Ectodermal cell (in vitro differentiated cells): ENCODE results near the gene ISY1.

ENCODE experiments used
- H3K27ac ChIP-seq: 2 replicates; pipeline ENCODE4 v1.7.0; 2013; ENCODE audit warnings: mild to moderate bottlenecking, low read depth, low read length; ENCODE audit not compliant: insufficient read depth, poor library complexity, severe bottlenecking
- H3K27me3 ChIP-seq: 2 replicates; pipeline ENCODE4 v1.7.0; 2013; ENCODE audit warnings: mild to moderate bottlenecking, low read length; ENCODE audit not compliant: insufficient read depth, control insufficient read depth, poor library complexity, severe bottlenecking
- H3K36me3 ChIP-seq: one replicate; pipeline ENCODE4 v1.7.0; 2013; ENCODE audit warnings: low read length; ENCODE audit not compliant: control insufficient read depth, insufficient read depth
- H3K4me1 ChIP-seq: one replicate; pipeline ENCODE4 v1.7.0; 2013; ENCODE audit warnings: low read length; ENCODE audit not compliant: control insufficient read depth, insufficient read depth
- H3K4me3 ChIP-seq: 2 replicates; pipeline ENCODE4 v1.7.0; 2013; ENCODE audit warnings: low read depth, low read length, control low read depth; ENCODE audit not compliant: insufficient read depth
- H3K9me3 ChIP-seq: 2 replicates; pipeline ENCODE4 v1.7.0; 2013; ENCODE audit warnings: mild to moderate bottlenecking, low read length, moderate library complexity; ENCODE audit not compliant: control insufficient read depth
- WGBS, 2 experiments: methylation state at CpG; one replicate each; pipeline ENCODE4 v1.1.7; 2013; ENCODE audit warnings: missing lambda C conversion rate in 2 of 2; 5-methylcytosine and 5-hydroxymethylcytosine counted together

ISY1 gene

GRCh38 chr3:129131465-129132088 lies 29.3 kb downstream of the ISY1 start:
- Histone ChIP-seq H3K4me3 (no peak overlapping the region), H3K27ac (no peak overlapping the region), H3K9me3 (no peaks in the 10 kb centered on the region), H3K36me3 (peaks cover 37% of the 10 kb centered on the region), H3K4me1 (no peaks in the 10 kb centered on the region), H3K27me3 (no peaks in the 10 kb centered on the region)
- WGBS, 2 experiments = 97 to 100% methylated on average over 2 of the region's 2 CpGs

GRCh38 chr3:129130291-129130813 lies 30.5 kb downstream of the ISY1 start:
- Histone ChIP-seq H3K27ac (no peak overlapping the region), H3K4me1 (no peaks in the 10 kb centered on the region), H3K9me3 (no peaks in the 10 kb centered on the region), H3K27me3 (no peaks in the 10 kb centered on the region), H3K36me3 (peaks cover 37% of the 10 kb centered on the region), H3K4me3 (no peak overlapping the region)
- 91% methylated on average over 13 of the region's 13 CpGs for WGBS, 2 experiments

GRCh38 chr3:129128357-129129155 lies 32.3 kb downstream of the ISY1 start:
- H3K4me1 ChIP-seq = no peaks in the 10 kb centered on the region
- no peaks in the 10 kb centered on the region for H3K9me3 ChIP-seq
- H3K27ac ChIP-seq = no peak overlapping the region
- WGBS, 2 experiments = 94 to 95% methylated on average over 16 of the region's 16 CpGs
- peaks cover 27% of the 10 kb centered on the region for H3K36me3 ChIP-seq
- no peaks in the 10 kb centered on the region for H3K27me3 ChIP-seq
- no peak overlapping the region for H3K4me3 ChIP-seq

GRCh38 chr3:129126726-129127280 lies 34.1 kb downstream of the ISY1 start:
- Histone ChIP-seq H3K4me1 (peaks cover 4% of the 10 kb centered on the region), H3K36me3 (peaks cover 21% of the 10 kb centered on the region), H3K27ac (no peak overlapping the region), H3K9me3 (no peaks in the 10 kb centered on the region), H3K4me3 (no peak overlapping the region), H3K27me3 (no peaks in the 10 kb centered on the region)
- WGBS, 2 experiments = 91 to 93% methylated on average over 9 of the region's 9 CpGs

- Histone ChIP-seq H3K4me3 (no peak overlapping the region), H3K27me3 (no peaks in the 10 kb centered on the region), H3K36me3 (no peaks in the 10 kb centered on the region), H3K27ac (no peak overlapping the region), H3K9me3 (no peaks in the 10 kb centered on the region), H3K4me1 (peaks cover 24% of the 10 kb centered on the region)
- WGBS, 2 experiments = 90 to 98% methylated on average over 4 to 5 of the region's 5 CpGs
Observed at GRCh38 chr3:129123314-129124060, 37.4 kb downstream of the ISY1 start.

- Histone ChIP-seq H3K27ac (no peak overlapping the region), H3K27me3 (no peaks in the 10 kb centered on the region), H3K4me3 (peak overlapping the region; percentile 51), H3K36me3 (no peaks in the 10 kb centered on the region), H3K4me1 (peaks cover 24% of the 10 kb centered on the region), H3K9me3 (no peaks in the 10 kb centered on the region)
- WGBS, 2 experiments = 14 to 16% methylated on average over 18 of the region's 18 CpGs
Observed at GRCh38 chr3:129122412-129123011, 38.4 kb downstream of the ISY1 start.

GRCh38 chr3:129121792-129122411 lies 39.0 kb downstream of the ISY1 start, which contains the start of gene RAB43:
Gene RAB43 (minus strand): TSS chr3:129121804. CDS start chr3:129121489, 315 bp downstream.
- no peaks in the 10 kb centered on the region for H3K9me3 ChIP-seq
- no peaks in the 10 kb centered on the region for H3K36me3 ChIP-seq
- 0% methylated on average over 57 to 60 of the region's 60 CpGs for WGBS, 2 experiments
- H3K4me1 ChIP-seq = peaks cover 24% of the 10 kb centered on the region
- peak within 1 kb of the TSS; percentile 66 for H3K4me3 ChIP-seq
- no peaks in the 10 kb centered on the region for H3K27me3 ChIP-seq
- H3K27ac ChIP-seq = no peak within 1 kb of the TSS

GRCh38 chr3:129121016-129121791 lies 39.7 kb downstream of the ISY1 start:
- Histone ChIP-seq H3K4me1 (peaks cover 24% of the 10 kb centered on the region), H3K36me3 (no peaks in the 10 kb centered on the region), H3K27me3 (no peaks in the 10 kb centered on the region), H3K27ac (no peak overlapping the region), H3K4me3 (peak overlapping the region; percentile 66), H3K9me3 (no peaks in the 10 kb centered on the region)
- WGBS, 2 experiments = 0% methylated on average over 80 of the region's 80 CpGs
